ENCODE data around the gene MALT1. TPM values are rescaled to one million over a fixed set of nuclear protein-coding genes. Genes with fewer than 3 reads are reported as not detected.

Gene MALT1
- total and polyA plus RNA-seq, 2 donors (not counting 1 experiment from before 2014, with no cell fraction given): 42.4 to 81.2 TPM

GRCh38 chr18:58803978-58804377, 132.7 kb downstream of the MALT1 start:
- Histone ChIP-seq H3K4me2 (replicated peaks; ENCODE audit: low read depth, low read length, poor library complexity, severe bottlenecking) (no peak overlapping the region), H3K27ac (ENCODE audit: low read length in 2 of 2) (no peak overlapping the region), H3K9ac (ENCODE audit: low read length) (no peak overlapping the region), H2AFZ (ENCODE audit: insufficient read depth, low read depth, low read length, poor library complexity, severe bottlenecking) (no peak overlapping the region), H4K20me1 (ENCODE audit: control insufficient read depth, insufficient read depth, low read length, poor library complexity, severe bottlenecking) (no peaks in the 10 kb centered on the region), H3K36me3 (replicated peaks in 1 of 2; ENCODE audit: control extremely low read depth in 1 of 2, control insufficient read depth in 1 of 2, extremely low read depth in 1 of 2, insufficient read depth in 2 of 2, low read length in 1 of 2) (no peaks in the 10 kb centered on the region), H3K4me3 (ENCODE audit: control extremely low read depth in 1 of 5, extremely low read depth in 1 of 5, insufficient read depth in 1 of 5, low read depth in 2 of 5, low read length in 4 of 5) (no peak overlapping the region), H3K27me3 (replicated peaks in 1 of 4; ENCODE audit: control extremely low read depth in 1 of 4, control insufficient read depth in 3 of 4, insufficient read depth in 4 of 4, low read length in 3 of 4) (no peaks in the 10 kb centered on the region), H3K79me2 (ENCODE audit: control insufficient read depth, insufficient read depth, low read length) (no peaks in the 10 kb centered on the region), H3K4me1 (ENCODE audit: control insufficient read depth in 2 of 2, insufficient read depth in 2 of 2, low read length in 2 of 2) (peaks cover 4 to 6% of the 10 kb centered on the region in 2 donors), H3K9me3 (ENCODE audit: control extremely low read depth in 1 of 3, control insufficient read depth in 2 of 3, insufficient read depth in 1 of 3, low read length in 2 of 3) (peaks cover 0 to 6% (median 6%) of the 10 kb centered on the region in 3 donors)
- Mint-ChIP-seq H3K27me3 (no peaks in the 10 kb centered on the region), H3K4me1 (peaks cover 7% of the 10 kb centered on the region), H3K27ac (no peak overlapping the region), H3K9me3 (ENCODE audit: insufficient read depth) (peaks cover 2% of the 10 kb centered on the region), H3K4me3 (no peak overlapping the region)
- POLR2A ChIA-PET: no interaction called here
- TF ChIP-seq, protein P1, sequence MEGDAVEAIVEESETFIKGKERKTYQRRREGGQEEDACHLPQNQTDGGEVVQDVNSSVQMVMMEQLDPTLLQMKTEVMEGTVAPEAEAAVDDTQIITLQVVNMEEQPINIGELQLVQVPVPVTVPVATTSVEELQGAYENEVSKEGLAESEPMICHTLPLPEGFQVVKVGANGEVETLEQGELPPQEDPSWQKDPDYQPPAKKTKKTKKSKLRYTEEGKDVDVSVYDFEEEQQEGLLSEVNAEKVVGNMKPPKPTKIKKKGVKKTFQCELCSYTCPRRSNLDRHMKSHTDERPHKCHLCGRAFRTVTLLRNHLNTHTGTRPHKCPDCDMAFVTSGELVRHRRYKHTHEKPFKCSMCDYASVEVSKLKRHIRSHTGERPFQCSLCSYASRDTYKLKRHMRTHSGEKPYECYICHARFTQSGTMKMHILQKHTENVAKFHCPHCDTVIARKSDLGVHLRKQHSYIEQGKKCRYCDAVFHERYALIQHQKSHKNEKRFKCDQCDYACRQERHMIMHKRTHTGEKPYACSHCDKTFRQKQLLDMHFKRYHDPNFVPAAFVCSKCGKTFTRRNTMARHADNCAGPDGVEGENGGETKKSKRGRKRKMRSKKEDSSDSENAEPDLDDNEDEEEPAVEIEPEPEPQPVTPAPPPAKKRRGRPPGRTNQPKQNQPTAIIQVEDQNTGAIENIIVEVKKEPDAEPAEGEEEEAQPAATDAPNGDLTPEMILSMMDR (IDR thresholded peaks at IDR 0.05): no peak
- TF ChIP-seq EZH2 (IDR thresholded peaks at IDR 0.05; ENCODE audit: borderline replicate concordance, insufficient read depth, low read depth, low read length, poor library complexity, severe bottlenecking): no peak
- CTCF ChIA-PET: no interaction called here
- 96% methylated on average over 4 of the region's 4 CpGs for WGBS (ENCODE audit: insufficient coverage)
- intact Hi-C loops (cut with micrococcal nuclease): no loop called here
- no peak for DNase-seq
- no peak for ATAC-seq (ENCODE audit: low read depth)

Other genes starting within 250 kb of the MALT1 start
- 0.07 and 0.57 TPM in 2 replicates for gene ALPK2, start 42.4 kb upstream of the MALT1 start, total RNA-seq
- gene ALPK2, start 42.4 kb upstream of the MALT1 start, polyA plus RNA-seq: 0.06 and 0.10 TPM in 2 replicates
- gene ZNF532, start 193.4 kb downstream of the MALT1 start, total RNA-seq: 104 and 117 TPM in 2 replicates
- gene ZNF532, start 193.4 kb downstream of the MALT1 start, polyA plus RNA-seq: 47.4 and 58.2 TPM in 2 replicates

All from B cell (primary cell).